Kidney epithelial cell (primary cell): ENCODE results near the gene PTTG1. TPM values are rescaled to one million over a fixed set of nuclear protein-coding genes. Genes with fewer than 3 reads are reported as not detected.

Source experiments
- DNase-seq: peaks from one replicate; pipeline ENCODE4 v3.0.0-alpha.2; 2010; ENCODE audit warnings: low read depth
- H3K27me3 ChIP-seq: 2 replicates; pipeline ENCODE4 v1.6.0; 2011; ENCODE audit warnings: low read length; ENCODE audit not compliant: control insufficient read depth, insufficient read depth
- H3K36me3 ChIP-seq: 2 replicates; pipeline ENCODE4 v1.5.1; 2011; ENCODE audit warnings: low read length; ENCODE audit not compliant: control insufficient read depth, insufficient read depth
- H3K4me3 ChIP-seq: 2 replicates; pipeline ENCODE4 v1.5.1; 2011; ENCODE audit warnings: low read depth, mild to moderate bottlenecking, control low read depth, low read length
- CTCF ChIP-seq: IDR thresholded peaks from 2 replicates; pipeline ENCODE4 v1.5.1; 2011; ENCODE audit warnings: mild to moderate bottlenecking, moderate library complexity, low read length, control low read depth, inconsistent platforms; ENCODE audit not compliant: insufficient read depth, poor library complexity, severe bottlenecking
- total RNA-seq: library from RNA; depleted of rRNA; stranded (reverse); fragments of >200 nt; gene quantifications from 2 replicates; pipeline ENCODE4 v1.2.3, GENCODE V29; 2015

PTTG1 gene
- total RNA-seq, 1 donor from 2014 or later: 26.0 TPM

GRCh38 chr5:160451281-160451680 lies 29.6 kb downstream of the PTTG1 start:
- no peak for TF ChIP-seq CTCF
- DNase-seq: no peak
- H3K4me3 ChIP-seq: no peak overlapping the region
- H3K36me3 ChIP-seq: no peaks in the 10 kb centered on the region
- H3K27me3 ChIP-seq: no peaks in the 10 kb centered on the region

- H3K27me3 ChIP-seq: no peaks in the 10 kb centered on the region
- H3K36me3 ChIP-seq: no peaks in the 10 kb centered on the region
- no peak overlapping the region for H3K4me3 ChIP-seq
- no peak for DNase-seq
- TF ChIP-seq CTCF: no peak
Observed at GRCh38 chr5:160452036-160452435, 30.4 kb downstream of the PTTG1 start.

GRCh38 chr5:160452795-160453194 lies 31.1 kb downstream of the PTTG1 start:
- no peak for DNase-seq
- Histone ChIP-seq H3K36me3 (no peaks in the 10 kb centered on the region), H3K4me3 (no peak overlapping the region), H3K27me3 (no peaks in the 10 kb centered on the region)
- TF ChIP-seq CTCF: no peak

GRCh38 chr5:160453751-160454150 lies 32.1 kb downstream of the PTTG1 start:
- no peaks in the 10 kb centered on the region for H3K36me3 ChIP-seq
- no peaks in the 10 kb centered on the region for H3K27me3 ChIP-seq
- no peak for TF ChIP-seq CTCF
- DNase-seq: no peak
- H3K4me3 ChIP-seq: no peak overlapping the region

- Histone ChIP-seq H3K36me3 (no peaks in the 10 kb centered on the region), H3K27me3 (no peaks in the 10 kb centered on the region), H3K4me3 (no peak overlapping the region)
- no peak for TF ChIP-seq CTCF
- no peak for DNase-seq
Observed at GRCh38 chr5:160455600-160455999, 33.9 kb downstream of the PTTG1 start.

GRCh38 chr5:160456480-160457177 lies 35.0 kb downstream of the PTTG1 start:
- no peak for TF ChIP-seq CTCF
- DNase-seq: no peak
- H3K4me3 ChIP-seq: no peak overlapping the region
- no peaks in the 10 kb centered on the region for H3K36me3 ChIP-seq
- H3K27me3 ChIP-seq: no peaks in the 10 kb centered on the region
